ENCODE data around the gene GLG1. TPM values are rescaled to one million over a fixed set of nuclear protein-coding genes. Genes with fewer than 3 reads are reported as not detected.
"Not testable (repeated sequence)": the region's sequence is repeated elsewhere in the genome, so short reads cannot be mapped to it uniquely, and the experiment has no call there.

The GLG1 gene
- total and polyA plus RNA-seq, 4 donors, result 24.6 to 156 (median 78.2) TPM

GRCh38 chr16:74419811-74420210, 187.1 kb downstream of the GLG1 start:
- H3K27ac ChIP-seq (ENCODE audit: low read depth in 1 of 2, low read length in 1 of 2); H3K4me3 ChIP-seq; H3K9ac ChIP-seq (ENCODE audit: insufficient read depth in 1 of 2, low read length in 2 of 2); H3K4me1 ChIP-seq (ENCODE audit: control insufficient read depth in 5 of 5, insufficient read depth in 5 of 5, low read length in 5 of 5); H3K36me3 ChIP-seq (ENCODE audit: control insufficient read depth in 4 of 4, insufficient read depth in 4 of 4, low read length in 4 of 4); DNase-seq; H3K27me3 ChIP-seq (ENCODE audit: control insufficient read depth in 3 of 3, insufficient read depth in 3 of 3, low read length in 2 of 3); ATAC-seq (ENCODE audit: insufficient read depth, low FRiP score); H3K9me3 ChIP-seq (ENCODE audit: control insufficient read depth in 4 of 4, insufficient read depth in 3 of 4, low read length in 3 of 4): not testable (repeated sequence)
- WGBS, 2 donors, result 62 to 66% methylated on average over 6 to 9 of the region's 14 CpGs

DNA sequence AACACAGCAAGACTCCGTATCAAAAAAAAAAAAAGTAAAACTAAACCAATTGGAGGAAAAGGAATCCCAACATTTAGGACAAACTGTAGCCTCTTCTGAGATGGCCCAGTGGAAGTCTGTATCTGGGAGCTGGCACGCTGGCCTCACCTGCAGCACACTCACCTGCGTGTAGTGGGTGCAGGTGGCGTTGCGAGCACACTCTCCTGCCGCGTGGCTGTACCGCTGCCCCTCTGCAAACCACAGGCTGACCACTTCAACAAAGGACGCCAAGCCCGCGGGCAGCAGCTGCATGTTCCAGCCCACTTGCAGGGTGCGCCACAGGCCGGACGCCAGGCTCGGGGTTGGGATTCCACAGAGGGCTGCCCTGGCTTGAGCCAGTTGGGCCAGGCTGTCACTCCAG, 189.0 kb downstream of the GLG1 start:
- H3K36me3 ChIP-seq (ENCODE audit: control insufficient read depth in 4 of 4, insufficient read depth in 4 of 4, low read length in 4 of 4); H3K9ac ChIP-seq (ENCODE audit: insufficient read depth in 1 of 2, low read length in 2 of 2); H3K27me3 ChIP-seq (ENCODE audit: control insufficient read depth in 3 of 3, insufficient read depth in 3 of 3, low read length in 2 of 3); ATAC-seq (ENCODE audit: insufficient read depth, low FRiP score); H3K4me1 ChIP-seq (ENCODE audit: control insufficient read depth in 5 of 5, insufficient read depth in 5 of 5, low read length in 5 of 5); H3K27ac ChIP-seq (ENCODE audit: low read depth in 1 of 2, low read length in 1 of 2); H3K9me3 ChIP-seq (ENCODE audit: control insufficient read depth in 4 of 4, insufficient read depth in 3 of 4, low read length in 3 of 4); H3K4me3 ChIP-seq; DNase-seq: not testable (repeated sequence)
- WGBS, 2 donors, result 76 to 92% methylated on average over 2 to 12 of the region's 15 CpGs

- WGBS, 2 donors, result 88 to 89% methylated on average over 7 of the region's 7 CpGs
- DNase-seq, result not testable (repeated sequence)
These were observed 193.0 kb downstream of the GLG1 start for GRCh38 chr16:74413920-74414319.

DNA sequence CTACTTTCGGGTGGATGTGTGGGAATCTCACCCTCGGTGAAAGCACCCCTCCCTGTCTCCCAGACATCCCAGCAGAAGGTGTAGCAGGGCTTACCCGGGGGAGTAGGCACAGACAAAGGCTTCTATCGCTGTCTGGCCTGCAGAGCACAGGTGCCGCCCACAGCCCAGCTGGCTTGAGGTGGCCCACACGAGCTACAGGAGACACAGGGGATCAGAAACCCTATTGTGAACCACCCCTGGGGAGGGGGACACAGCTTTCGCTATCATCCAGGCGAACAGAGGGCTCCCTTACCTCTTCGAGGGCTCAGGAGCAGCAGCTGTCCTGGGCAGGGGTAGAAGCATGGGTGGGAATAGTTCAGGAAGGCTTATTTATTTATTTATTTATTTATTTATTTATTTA, 193.4 kb downstream of the GLG1 start:
- ATAC-seq (ENCODE audit: insufficient read depth, low FRiP score); H3K9me3 ChIP-seq (ENCODE audit: control insufficient read depth in 4 of 4, insufficient read depth in 3 of 4, low read length in 3 of 4); DNase-seq; H3K4me3 ChIP-seq; H3K27ac ChIP-seq (ENCODE audit: low read depth in 1 of 2, low read length in 1 of 2); H3K27me3 ChIP-seq (ENCODE audit: control insufficient read depth in 3 of 3, insufficient read depth in 3 of 3, low read length in 2 of 3); H3K4me1 ChIP-seq (ENCODE audit: control insufficient read depth in 5 of 5, insufficient read depth in 5 of 5, low read length in 5 of 5); H3K36me3 ChIP-seq (ENCODE audit: control insufficient read depth in 4 of 4, insufficient read depth in 4 of 4, low read length in 4 of 4); H3K9ac ChIP-seq (ENCODE audit: insufficient read depth in 1 of 2, low read length in 2 of 2): not testable (repeated sequence)
- 91 to 92% methylated on average over 9 of the region's 9 CpGs for WGBS, 2 donors

More at GRCh38 chr16:74413920-74414319, 193.0 kb downstream of the GLG1 start:
- not testable (repeated sequence) for H3K36me3 ChIP-seq (ENCODE audit: control insufficient read depth in 4 of 4, insufficient read depth in 4 of 4, low read length in 4 of 4); H3K4me3 ChIP-seq; H3K27ac ChIP-seq (ENCODE audit: low read depth in 1 of 2, low read length in 1 of 2); H3K27me3 ChIP-seq (ENCODE audit: control insufficient read depth in 3 of 3, insufficient read depth in 3 of 3, low read length in 2 of 3); H3K4me1 ChIP-seq (ENCODE audit: control insufficient read depth in 5 of 5, insufficient read depth in 5 of 5, low read length in 5 of 5); H3K9me3 ChIP-seq (ENCODE audit: control insufficient read depth in 4 of 4, insufficient read depth in 3 of 4, low read length in 3 of 4); H3K9ac ChIP-seq (ENCODE audit: insufficient read depth in 1 of 2, low read length in 2 of 2); ATAC-seq (ENCODE audit: insufficient read depth, low FRiP score)

- WGBS, 2 donors, result 77 to 89% methylated on average over 7 to 8 of the region's 10 CpGs
- not testable (repeated sequence) for H3K9me3 ChIP-seq (ENCODE audit: control insufficient read depth in 4 of 4, insufficient read depth in 3 of 4, low read length in 3 of 4); H3K27me3 ChIP-seq (ENCODE audit: control insufficient read depth in 3 of 3, insufficient read depth in 3 of 3, low read length in 2 of 3); ATAC-seq (ENCODE audit: insufficient read depth, low FRiP score); H3K4me3 ChIP-seq; H3K27ac ChIP-seq (ENCODE audit: low read depth in 1 of 2, low read length in 1 of 2); H3K9ac ChIP-seq (ENCODE audit: insufficient read depth in 1 of 2, low read length in 2 of 2); H3K4me1 ChIP-seq (ENCODE audit: control insufficient read depth in 5 of 5, insufficient read depth in 5 of 5, low read length in 5 of 5); H3K36me3 ChIP-seq (ENCODE audit: control insufficient read depth in 4 of 4, insufficient read depth in 4 of 4, low read length in 4 of 4); DNase-seq
These were observed 194.0 kb downstream of the GLG1 start for GRCh38 chr16:74412775-74413390.

GRCh38 chr16:74412138-74412774, 194.7 kb downstream of the GLG1 start:
- not testable (repeated sequence) for DNase-seq; H3K27ac ChIP-seq (ENCODE audit: low read depth in 1 of 2, low read length in 1 of 2); H3K4me3 ChIP-seq; H3K4me1 ChIP-seq (ENCODE audit: control insufficient read depth in 5 of 5, insufficient read depth in 5 of 5, low read length in 5 of 5); H3K36me3 ChIP-seq (ENCODE audit: control insufficient read depth in 4 of 4, insufficient read depth in 4 of 4, low read length in 4 of 4); H3K27me3 ChIP-seq (ENCODE audit: control insufficient read depth in 3 of 3, insufficient read depth in 3 of 3, low read length in 2 of 3); H3K9me3 ChIP-seq (ENCODE audit: control insufficient read depth in 4 of 4, insufficient read depth in 3 of 4, low read length in 3 of 4); H3K9ac ChIP-seq (ENCODE audit: insufficient read depth in 1 of 2, low read length in 2 of 2); ATAC-seq (ENCODE audit: insufficient read depth, low FRiP score)
- WGBS, 2 donors, result 70 to 75% methylated on average over 5 of the region's 13 CpGs

DNA sequence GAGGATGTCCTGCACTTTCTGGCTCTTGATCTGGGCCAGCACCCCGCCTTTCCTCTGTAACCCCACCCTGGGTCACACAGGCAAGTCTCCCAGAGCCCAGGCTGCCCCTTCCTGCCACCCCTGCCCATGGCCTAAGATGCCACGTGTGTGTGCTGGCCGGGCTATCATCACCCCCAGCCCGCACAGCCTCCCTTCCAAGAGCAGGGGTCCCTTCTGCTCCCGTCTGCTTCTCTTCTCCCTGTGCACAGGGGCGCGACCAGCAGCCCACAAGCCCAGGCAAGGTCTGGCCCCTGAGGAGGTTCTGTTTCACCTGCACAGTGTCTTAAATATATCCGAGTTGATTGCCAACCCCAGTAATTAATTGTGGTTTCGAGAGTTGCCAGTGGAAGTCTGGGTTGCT, 195.9 kb downstream of the GLG1 start:
- not testable (repeated sequence) for DNase-seq; H3K4me3 ChIP-seq; H3K36me3 ChIP-seq (ENCODE audit: control insufficient read depth in 4 of 4, insufficient read depth in 4 of 4, low read length in 4 of 4); H3K27ac ChIP-seq (ENCODE audit: low read depth in 1 of 2, low read length in 1 of 2); H3K4me1 ChIP-seq (ENCODE audit: control insufficient read depth in 5 of 5, insufficient read depth in 5 of 5, low read length in 5 of 5); H3K9ac ChIP-seq (ENCODE audit: insufficient read depth in 1 of 2, low read length in 2 of 2); ATAC-seq (ENCODE audit: insufficient read depth, low FRiP score); H3K27me3 ChIP-seq (ENCODE audit: control insufficient read depth in 3 of 3, insufficient read depth in 3 of 3, low read length in 2 of 3); H3K9me3 ChIP-seq (ENCODE audit: control insufficient read depth in 4 of 4, insufficient read depth in 3 of 4, low read length in 3 of 4)
- 92 to 95% methylated on average over 6 to 9 of the region's 9 CpGs for WGBS, 2 donors

DNA sequence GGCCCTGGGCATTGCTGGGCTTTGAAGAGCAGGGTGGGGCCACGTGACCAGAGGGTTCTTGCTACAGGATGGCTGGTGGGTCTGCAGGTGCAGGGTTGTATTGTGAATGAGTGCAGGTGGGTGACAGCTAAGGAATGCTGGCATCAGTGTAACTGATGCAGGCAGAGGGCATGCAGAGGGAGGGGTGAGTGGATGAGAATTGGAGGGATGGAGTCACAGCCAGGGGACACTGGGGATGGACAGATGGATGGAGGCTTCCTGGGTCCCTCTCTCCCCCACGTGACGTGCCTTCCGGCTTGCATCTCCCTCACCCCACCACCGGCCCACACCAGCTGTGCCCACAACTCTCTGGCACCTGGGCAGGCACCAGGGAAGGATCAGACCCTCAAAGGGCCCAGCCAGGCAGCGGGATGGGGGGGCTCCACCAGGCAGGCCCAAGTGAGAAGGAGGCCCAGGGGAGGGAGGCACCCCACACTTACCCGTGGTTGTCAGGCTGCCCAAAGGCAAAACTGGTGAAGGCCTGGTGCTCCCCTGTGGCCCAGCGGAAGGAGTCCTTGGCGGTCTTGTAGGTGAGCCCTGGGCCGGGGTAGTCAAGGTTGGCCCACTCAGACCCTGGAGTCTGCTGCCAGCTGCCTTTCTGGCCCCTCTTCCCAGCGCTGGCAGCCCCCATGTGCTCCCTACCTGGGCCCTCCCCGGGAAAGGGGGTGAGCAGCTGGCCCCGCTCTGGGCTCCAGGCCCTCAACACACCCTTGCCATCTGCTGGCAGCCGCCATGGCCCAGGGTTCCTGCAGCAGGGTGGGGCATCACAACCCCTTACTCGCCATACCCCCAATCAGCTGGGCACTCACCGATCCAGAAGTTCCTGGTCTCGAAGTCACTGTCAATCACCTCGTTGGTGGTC, 196.6 kb downstream of the GLG1 start:
- H3K27me3 ChIP-seq (ENCODE audit: control insufficient read depth in 3 of 3, insufficient read depth in 3 of 3, low read length in 2 of 3); H3K9ac ChIP-seq (ENCODE audit: insufficient read depth in 1 of 2, low read length in 2 of 2); H3K9me3 ChIP-seq (ENCODE audit: control insufficient read depth in 4 of 4, insufficient read depth in 3 of 4, low read length in 3 of 4); ATAC-seq (ENCODE audit: insufficient read depth, low FRiP score); H3K27ac ChIP-seq (ENCODE audit: low read depth in 1 of 2, low read length in 1 of 2); H3K4me1 ChIP-seq (ENCODE audit: control insufficient read depth in 5 of 5, insufficient read depth in 5 of 5, low read length in 5 of 5); H3K36me3 ChIP-seq (ENCODE audit: control insufficient read depth in 4 of 4, insufficient read depth in 4 of 4, low read length in 4 of 4); DNase-seq; H3K4me3 ChIP-seq: not testable (repeated sequence)
- 81 to 83% methylated on average over 7 of the region's 18 CpGs for WGBS, 2 donors

All from lung (tissue), 10 donors.